Skin of body (tissue), 2 donors: ENCODE data around the gene CYP1A1. TPM values are rescaled to one million over a fixed set of nuclear protein-coding genes. Genes with fewer than 3 reads are reported as not detected.
"Not testable (repeated sequence)": the region's sequence is repeated elsewhere in the genome, so short reads cannot be mapped to it uniquely, and the experiment has no call there.

Experiments
- DNase-seq: peaks from one replicate; lab custom pipeline; 2025; lab: John Stamatoyannopoulos, UW
- total RNA-seq: library from RNA; depleted of rRNA; stranded (reverse); fragments of >200 nt; gene quantifications from one replicate; pipeline ENCODE4 v1.2.3, GENCODE V29; 2014

CYP1A1 gene
- total RNA-seq, 1 donor from 2014 or later, result 0.69 TPM

DNA sequence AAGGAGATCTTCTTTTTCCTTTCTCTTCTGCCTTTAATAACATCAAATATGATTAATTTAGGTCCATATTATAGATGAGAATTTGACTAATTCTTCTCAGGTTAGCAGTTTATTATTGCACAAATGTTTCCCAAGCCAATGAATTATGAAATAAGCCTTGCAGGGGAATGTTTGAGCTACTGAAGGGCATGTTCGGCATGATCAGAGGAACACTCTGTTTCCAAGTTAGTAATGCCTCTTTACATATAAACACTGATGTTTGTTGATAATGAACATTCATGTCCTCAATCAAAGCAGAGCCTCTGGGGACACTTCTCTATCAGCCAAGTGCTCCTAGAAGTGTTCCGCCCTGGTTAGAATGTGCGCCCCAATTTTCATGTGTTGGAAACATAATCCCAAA lies 10.0 kb upstream of the CYP1A1 start:
- DNase-seq, result no peak

DNA sequence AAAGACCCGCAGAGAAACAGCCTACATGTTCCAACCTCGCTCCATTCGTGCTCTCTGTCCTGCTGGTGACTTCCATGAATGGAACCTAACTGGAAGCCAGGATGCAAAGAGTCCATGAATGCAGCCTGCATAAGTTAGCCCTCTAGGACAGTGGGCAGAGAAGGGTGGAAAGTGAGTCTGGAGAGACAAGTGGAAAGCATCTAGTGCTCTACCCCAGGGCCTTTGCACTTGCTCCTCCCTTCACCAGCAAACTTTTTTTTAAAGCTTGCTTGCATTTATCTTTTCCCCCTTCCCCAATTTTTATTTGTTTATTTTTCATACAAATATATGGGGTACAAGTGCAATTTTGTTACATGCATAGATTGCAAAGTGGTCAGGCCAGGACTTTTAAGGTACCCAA lies 7.9 kb upstream of the CYP1A1 start:
- DNase-seq, result no peak

DNA sequence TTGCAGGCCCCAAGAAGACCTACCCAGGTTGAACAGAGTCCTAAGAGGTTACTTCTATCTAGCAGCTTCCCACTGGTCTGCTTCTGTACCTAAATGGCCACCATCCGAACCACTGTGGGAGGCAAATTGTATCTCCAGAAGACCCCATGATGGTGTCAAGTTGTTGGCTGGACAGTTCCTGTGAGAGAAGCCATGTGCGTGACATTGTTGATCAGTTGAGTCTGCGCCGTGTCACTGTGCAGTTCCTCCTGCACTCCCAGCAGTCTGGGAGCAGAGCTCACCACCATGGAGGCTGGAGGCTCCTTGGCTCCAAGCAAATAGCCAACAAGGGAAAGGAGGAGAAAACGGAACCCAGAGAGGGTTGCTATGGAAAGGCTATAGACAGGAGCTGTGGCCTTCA lies 7.5 kb upstream of the CYP1A1 start:
- DNase-seq, result no peak

DNA sequence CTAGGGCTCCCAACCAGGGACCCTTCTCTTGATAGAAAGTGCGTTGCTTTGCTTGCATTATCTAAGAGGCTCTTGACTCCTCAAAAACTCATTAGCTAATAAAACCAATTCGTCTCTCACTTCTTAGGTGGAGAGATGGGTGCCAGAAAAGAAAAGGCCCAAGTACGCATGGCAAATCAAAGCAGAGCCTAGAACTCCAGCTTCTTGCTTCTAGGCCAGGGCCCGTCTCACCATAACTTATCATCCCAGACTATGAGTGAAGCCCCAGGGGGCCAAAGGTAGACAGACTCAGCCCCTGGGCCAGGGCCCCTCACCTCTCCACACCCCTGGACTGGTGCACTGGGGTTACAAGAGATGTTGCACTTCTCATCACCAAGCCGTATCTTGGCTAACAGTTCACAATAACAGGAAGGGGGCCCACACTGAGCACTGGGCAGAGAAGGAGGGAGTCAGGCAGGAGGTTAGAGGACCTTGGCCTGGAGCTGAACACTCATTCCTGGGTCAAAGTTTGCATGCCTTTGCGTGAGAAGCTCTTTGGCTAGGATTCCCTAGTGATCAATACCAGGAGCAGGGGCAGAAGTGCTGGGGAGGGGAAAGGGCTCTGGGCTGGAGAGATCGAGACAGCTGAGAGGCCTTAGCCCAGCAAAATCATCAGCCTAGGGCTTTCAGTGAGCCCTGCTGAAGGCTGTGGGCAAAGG lies 5.4 kb upstream of the CYP1A1 start:
- no peak for DNase-seq

DNA sequence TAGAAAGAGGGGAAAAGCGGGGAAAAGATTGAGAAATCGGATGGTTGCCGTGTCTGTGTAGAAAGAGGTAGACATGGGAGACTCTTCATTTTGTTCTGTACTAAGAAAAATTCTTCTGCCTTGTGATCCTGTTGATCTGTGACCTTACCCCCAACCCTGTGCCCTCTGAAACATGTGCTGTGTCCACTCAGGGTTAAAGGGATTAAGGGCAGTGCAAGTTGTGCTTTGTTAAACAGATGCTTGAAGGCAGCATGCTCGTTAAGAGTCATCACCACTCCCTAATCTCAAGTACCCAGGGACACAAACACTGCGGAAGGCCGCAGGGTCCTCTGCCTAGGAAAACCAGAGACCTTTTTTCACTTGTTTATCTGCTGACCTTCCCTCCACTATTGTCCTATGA lies 4.0 kb upstream of the CYP1A1 start:
- not testable (repeated sequence) for DNase-seq

DNA sequence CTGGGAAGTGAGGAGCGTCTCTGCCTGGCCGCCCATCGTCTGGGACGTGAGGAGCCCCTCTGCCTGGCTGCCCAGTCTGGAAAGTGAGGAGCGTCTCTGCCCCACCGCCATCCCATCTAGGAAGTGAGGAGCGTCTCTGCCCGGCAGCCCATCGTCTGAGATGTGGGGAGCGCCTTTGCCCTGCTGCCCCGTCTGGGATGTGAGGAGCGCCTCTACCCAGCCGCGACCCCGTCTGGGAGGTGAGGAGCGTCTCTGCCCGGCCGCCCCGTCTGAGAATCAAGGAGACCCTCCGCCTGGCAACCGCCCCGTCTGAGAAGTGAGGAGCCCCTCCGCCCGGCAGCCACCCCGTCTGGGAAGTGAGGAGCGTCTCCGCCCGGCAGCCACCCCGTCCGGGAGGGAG lies 3.4 kb upstream of the CYP1A1 start:
- not testable (repeated sequence) for DNase-seq

DNA sequence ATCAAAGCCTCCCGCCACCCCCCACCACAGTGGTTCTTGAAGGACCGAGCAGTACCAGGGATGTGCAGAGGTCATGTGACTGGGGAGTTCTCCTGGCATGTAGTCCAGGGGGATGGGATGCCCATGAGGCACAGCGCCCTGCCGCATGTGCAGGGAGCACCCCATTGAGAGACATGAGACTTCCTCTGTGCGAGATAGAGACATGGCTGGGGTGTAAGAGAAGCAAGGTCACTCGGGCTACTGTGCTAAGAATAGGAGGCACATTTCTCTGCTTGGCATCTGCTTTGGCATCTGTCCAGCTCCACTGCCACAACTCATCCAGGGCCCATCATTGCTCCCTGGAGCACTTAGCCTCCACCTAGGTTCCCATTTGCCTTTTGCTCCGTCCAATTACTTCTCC lies 2.4 kb upstream of the CYP1A1 start:
- DNase-seq, result no peak

DNA sequence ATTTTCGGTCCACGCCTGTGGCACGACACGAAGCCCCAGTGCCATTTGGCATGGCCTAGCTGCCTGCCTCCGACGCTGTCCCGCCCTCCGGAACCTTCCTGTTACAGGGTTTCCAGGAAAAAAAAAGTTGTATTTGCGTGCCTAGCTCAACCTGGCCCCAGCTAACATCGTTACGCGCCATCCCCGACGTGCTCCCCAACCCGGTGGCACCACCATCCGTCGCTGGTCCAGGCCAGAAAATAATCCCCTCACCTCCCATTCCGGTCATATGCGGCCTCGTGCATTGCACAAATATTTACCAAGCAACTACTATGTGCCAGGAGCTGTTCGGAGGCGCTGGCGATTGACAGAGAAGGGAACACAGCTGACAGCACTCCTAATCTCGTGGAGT lies 1.4 kb upstream of the CYP1A1 start:
- no peak for DNase-seq

DNA sequence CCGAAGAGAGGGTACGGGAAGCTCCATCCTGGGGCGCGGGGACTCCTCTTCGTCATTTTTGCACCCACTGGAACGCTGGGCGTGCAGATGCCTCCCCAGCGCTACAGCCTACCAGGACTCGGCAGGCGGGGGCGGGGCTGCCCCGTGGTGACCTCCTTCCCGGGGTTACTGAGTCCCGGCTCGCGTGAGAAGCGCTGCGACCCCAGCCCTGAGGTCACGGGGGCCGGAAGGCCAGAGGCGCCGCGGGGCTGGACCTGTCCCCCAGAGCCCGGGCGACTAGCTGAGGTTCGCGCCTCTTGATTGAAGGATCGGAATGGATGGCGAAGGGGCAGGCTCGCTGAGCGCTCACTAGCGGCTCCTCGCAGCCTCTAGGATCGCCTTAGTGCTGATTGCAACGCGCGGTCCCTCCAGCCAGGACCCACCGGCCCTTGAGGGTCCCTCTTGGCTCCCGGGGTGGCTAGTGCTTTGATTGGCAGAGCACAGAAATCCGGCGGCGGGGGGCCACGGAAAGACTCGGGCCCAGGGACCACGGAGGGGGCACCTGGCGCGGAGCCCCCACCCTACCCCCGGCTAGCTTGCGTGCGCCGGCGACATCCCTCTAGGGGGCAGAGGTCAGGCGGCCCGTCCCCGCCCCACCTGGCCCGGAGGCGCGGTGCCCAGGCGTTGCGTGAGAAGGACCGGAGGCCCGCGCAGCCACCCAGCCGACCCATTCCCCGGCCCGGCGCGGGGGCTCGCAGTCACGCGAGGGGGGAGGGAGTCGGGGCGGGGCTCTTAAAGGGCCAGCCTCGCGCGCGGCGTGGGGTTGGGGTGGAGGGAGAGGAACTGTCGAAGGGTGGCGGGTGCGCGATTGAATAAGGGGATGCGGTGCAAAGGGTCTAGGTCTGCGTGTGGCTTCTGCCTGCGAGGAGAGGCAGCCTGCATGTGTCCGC lies 781 bp upstream of the CYP1A1 start:
- DNase-seq, result no peak

DNA sequence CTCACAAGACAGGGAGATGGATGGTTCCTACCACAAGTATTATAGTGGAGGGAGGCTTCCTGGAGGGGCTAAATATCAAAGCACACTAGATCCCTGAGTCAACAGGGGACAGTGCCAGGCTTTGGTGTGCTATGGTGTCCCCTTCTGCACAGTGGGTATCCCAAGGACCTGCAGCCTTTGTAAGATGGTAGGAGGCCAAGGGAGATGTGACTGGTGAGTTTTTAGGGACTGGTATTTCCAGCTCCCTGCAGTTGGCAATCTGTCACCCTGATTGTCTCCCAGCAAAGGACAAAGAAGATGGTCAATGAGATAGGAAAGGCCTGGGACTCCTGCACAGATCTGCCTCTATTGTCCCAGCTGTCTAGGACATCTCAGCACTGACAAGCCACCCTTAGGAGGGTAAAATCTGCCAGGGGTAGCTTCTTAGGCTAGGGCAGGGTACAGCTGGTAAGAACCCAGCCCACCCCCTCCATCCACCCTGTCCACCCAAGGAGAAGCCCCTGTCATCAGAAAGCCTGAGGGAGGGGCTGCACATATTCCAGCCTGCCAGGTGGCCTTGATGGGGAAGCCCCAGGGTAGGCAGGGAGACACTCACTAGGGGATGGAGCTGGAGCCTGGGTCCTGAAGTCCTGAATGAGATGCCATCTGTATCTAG lies 631 bp downstream of the CYP1A1 start:
- DNase-seq, result no peak

DNA sequence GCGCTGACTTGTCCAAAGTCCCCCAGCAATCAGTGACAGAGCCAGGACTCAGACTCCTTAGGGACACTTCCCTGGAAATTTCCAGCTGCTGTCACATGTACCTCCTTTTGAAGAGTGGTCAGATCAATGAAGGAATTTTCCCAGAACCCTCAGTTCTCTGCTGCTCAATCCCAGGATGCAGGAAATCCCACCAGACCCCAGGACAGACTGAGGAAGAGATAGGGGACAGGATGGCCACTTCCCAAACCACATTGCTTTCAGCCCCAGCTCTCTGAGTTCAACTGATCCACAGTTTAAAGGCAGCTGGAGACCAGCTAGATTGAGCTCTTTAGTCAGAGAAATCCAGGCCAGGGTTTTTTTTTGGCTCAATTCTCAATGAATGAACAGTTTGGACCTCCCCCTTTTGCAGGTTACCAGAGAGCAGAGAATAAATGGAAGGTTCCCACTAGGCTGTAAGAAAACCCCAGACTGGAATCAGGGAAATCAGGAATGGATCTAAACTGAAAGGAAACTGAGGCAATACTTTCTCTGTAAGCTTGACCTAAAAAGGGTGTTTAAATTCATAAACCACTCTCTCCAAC lies 1.5 kb downstream of the CYP1A1 start:
- peak; percentile 8 for DNase-seq

DNA sequence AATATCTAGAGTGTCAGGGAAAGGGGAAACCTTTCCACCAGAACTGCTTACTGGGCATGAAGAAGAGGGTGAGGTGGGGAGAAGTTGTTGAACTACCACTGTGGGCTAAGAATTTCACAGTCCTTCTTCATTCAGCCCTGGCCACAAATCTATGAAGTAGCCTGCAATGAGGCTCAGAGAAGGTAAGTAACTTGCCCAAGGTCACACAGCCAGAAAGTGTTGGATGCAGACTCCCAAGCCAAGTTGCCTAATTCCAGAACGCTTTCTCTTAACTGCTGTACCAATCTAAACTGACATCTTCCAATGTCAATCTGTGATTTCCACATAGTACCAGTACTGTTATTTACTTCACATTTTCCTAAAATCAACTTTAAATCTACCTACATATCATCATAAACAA lies 2.1 kb downstream of the CYP1A1 start:
- no peak for DNase-seq

DNA sequence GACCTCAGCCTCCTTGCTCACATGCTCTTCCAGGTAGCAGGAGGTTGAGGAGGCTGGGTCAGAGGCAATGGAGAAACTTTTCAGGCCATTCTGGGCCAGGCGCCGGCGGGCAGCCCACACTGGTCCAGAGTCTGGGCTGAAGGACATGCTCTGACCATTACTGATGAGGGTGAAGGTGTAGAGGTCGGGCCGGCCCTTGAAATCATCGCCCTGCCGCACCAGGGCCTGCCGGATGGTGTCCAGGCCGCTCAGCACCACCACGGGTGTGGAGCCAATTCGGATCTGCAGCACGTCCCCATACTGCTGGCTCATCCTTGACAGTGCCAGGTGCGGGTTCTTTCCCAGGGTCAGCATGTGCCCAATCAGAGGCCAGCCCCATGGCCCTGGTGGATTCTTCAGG lies 2.7 kb downstream of the CYP1A1 start:
- no peak for DNase-seq

DNA sequence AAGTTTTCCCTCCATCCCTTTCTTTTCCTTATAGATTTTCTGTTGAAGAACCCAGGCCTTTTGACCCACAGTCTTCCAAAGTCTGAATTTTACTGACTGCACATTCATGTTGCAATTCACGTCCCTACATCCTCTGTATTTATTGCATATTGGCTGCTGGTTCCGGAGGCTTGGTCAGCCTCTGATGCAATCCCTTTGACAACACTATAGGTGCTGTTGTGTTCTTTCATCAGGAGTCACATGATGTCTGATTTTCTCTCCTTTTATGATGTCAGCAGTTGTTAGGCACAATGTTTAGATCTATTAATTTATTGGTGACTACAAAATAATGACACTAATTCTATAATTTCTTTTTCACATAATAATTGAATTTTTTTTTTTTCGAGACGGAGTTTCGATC lies 8.7 kb downstream of the CYP1A1 start:
- DNase-seq, result no peak

DNA sequence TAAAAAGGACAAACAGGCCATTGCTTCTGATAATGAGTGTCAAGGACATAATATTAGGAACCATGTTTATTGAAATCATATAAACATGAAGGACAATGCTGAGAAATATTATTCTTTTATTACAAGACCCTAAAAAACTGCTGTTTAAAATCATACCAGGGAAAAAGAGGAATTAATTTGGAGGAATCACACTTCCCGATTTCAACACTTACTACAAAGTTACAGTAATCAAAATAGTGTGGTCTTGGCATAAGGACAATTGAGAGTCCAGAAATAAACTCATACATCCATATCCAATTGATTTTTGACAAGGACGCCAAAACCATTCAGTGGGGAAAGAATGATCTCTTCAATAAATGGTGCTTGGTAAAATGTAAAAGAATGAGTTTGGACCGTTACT lies 13.0 kb downstream of the CYP1A1 start:
- DNase-seq, result no peak

DNA sequence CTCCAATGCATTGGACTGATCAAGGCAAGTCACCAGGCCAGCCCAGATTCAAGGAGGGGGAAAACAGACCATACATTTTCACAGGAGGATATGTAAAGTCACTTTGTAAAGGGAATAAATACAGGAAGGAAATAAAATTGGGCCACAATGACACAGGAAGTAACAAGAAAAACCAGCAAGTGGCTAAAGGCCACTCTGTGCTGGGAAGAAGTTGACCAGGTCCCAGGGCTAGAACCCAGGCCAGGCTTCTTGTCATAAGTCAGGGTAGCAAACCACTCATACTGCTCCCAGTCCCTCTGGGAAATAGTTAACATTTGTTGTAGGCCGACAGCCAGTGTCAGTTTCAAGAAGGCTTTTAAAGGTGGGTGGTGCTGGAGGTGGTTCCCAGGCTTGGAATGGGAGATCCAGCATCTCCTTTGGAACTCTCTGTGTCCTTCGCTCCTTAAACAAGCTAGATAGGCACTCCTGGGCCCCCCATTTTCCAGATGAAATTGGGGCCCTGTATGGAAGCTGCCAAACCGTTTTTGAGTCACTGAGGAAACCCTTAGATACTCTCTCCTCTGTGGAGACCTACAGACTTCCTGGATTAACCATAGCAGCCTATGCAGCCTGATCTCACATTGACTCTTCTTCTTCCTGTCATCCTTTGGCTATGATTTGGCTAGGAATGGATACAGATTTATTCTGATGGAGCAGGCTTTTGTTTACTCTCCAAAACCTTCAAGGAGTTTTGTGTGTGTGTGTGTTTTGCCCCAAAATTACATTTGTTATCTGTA lies 14.8 kb downstream of the CYP1A1 start:
- DNase-seq, result no peak

DNA sequence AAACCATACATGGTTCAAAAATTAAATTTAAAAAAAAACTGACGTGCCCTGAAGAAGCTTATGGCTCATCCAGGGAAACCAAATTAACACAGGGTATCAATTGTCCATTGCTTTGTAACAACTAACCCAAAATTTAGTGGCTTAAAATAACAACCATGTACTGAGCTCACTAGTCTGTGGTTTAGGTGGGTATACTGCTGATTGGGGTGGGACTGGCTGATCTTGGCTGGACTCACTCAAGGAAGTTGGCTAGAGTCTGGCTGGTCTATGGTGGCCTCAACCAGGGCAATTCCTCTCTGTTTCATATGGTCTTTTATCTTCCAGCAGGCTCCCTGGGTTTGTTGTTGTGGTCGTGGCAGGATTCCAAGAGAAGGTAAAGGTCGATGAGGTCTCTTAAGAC lies 15.4 kb downstream of the CYP1A1 start:
- DNase-seq, result no peak

DNA sequence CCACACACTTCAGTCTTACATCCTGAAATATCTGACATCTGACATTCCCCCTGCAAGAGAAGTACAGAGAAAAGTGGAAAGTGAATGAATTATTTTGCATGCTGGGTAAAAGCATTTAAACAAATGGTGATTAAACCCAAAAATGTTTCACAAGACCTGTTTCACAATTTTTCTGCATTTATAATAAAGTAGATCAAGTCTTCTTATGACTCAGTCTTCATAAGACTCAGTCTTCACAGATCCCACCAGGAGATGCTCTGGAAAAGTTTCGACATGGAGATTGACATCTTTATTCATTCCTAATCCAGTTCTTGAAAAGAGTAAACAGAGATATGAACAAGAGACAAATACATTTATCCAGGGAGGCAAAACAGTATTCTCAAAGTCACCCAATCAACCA lies 16.3 kb downstream of the CYP1A1 start:
- no peak for DNase-seq

DNA sequence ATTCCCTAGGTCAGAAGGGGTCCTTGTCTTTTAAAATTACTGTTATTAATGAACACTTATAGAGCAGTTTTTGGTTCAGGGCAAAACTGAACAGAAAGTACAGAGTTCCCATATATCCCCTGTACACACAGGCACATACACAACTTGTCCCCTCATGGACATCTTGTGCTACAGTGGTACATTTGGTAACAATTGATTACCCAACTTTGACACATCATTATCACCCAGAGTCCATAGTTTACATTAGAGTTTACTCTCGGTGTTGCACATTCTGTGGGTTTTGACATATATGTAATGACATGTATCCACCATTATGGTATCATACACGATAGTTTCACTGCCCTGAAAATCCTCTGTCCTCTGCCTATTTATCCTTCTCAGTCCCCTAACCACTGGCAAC lies 28.5 kb downstream of the CYP1A1 start:
- DNase-seq, result no peak

DNA sequence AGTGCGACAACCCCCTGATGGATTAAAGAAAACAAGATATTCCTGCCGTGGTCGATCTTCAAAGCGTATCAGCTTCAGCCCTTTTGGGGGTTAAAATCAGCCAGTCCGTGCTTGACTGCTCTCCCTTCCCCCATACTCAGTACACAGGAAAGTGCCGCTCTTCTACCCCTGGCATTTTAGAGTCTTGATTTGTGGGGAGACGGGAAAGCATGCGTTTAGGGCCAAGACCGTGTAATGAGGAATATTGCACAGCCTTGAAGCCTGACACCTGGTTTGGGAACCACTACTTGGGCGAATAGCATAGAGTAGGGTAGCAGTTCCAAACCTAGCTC lies 29.0 kb downstream of the CYP1A1 start:
- DNase-seq, result no peak
